K562 (cell line): ENCODE results near the gene CLIC3. TPM values are rescaled to one million over a fixed set of nuclear protein-coding genes. Genes with fewer than 3 reads are reported as not detected.

Experiments
- CREBBP ChIP-seq: IDR thresholded peaks from one replicate; pipeline ENCODE4 v1.6.1; 2012; ENCODE audit warnings: low read depth, mild to moderate bottlenecking, control low read depth, inconsistent platforms, low read length
- ESRRA ChIP-seq: fragments of 450-650 bp; IDR thresholded peaks from 2 replicates; pipeline ENCODE4 v1.6.1; 2014; ENCODE audit warnings: low read depth, mild to moderate bottlenecking, moderate library complexity, borderline replicate concordance
- FOXP4 ChIP-seq: sonication (generic); formaldehyde crosslinking; IDR thresholded peaks from 2 replicates; pipeline ENCODE4 v1.8.0; 2022; ENCODE audit warnings: mild to moderate bottlenecking, missing genetic modification reagents, borderline replicate concordance
- GATA2 ChIP-seq: sonication (generic); formaldehyde crosslinking; IDR thresholded peaks from 2 replicates; pipeline ENCODE4 v1.4.0; 2020; ENCODE audit warnings: mild to moderate bottlenecking, missing genetic modification reagents
- HEY1 ChIP-seq: fragments of 250-450 bp; sonication (Bioruptor Pico); IDR thresholded peaks from 2 replicates; pipeline ENCODE4 v1.5.0; 2020; ENCODE audit warnings: mild to moderate bottlenecking, moderate library complexity, borderline replicate concordance
- SLC30A9 ChIP-seq: fragments of 250-450 bp; sonication (Bioruptor Pico); IDR thresholded peaks from 2 replicates; pipeline ENCODE4 v1.8.0; 2022; ENCODE audit warnings: mild to moderate bottlenecking, moderate library complexity
- TCFL5 ChIP-seq: fragments of 250-450 bp; sonication (Bioruptor Pico); conservative IDR thresholded peaks from 2 replicates; pipeline ENCODE4 v1.6.1; 2021; ENCODE audit warnings: mild to moderate bottlenecking, moderate library complexity, matching md5 sums
- ZBTB7A ChIP-seq: IDR thresholded peaks from 2 replicates; pipeline ENCODE4 v1.6.1; 2011; ENCODE audit warnings: low read depth, mild to moderate bottlenecking, low read length, moderate library complexity, borderline replicate concordance; ENCODE audit not compliant: control insufficient read depth
- ZFP36 ChIP-seq: fragments of 150-350 bp; IDR thresholded peaks from 2 replicates; pipeline ENCODE4 v1.6.1; 2018; ENCODE audit warnings: low read length, low read depth; ENCODE audit not compliant: partially characterized antibody
- ZNF444 ChIP-seq: fragments of 250-450 bp; sonication (Bioruptor Pico); IDR thresholded peaks from 2 replicates; pipeline ENCODE4 v1.4.0; 2020; ENCODE audit warnings: mild to moderate bottlenecking, moderate library complexity
- ZSCAN29 ChIP-seq: fragments of 450-650 bp; IDR thresholded peaks from 2 replicates; pipeline ENCODE4 v1.6.1; 2017
- polyA plus RNA-seq, 8 experiments: library from polyadenylated mRNA; depleted of rRNA in 4 of 8; stranded (reverse) in 5 of 8; unstranded in 3 of 8; fragments of >200 nt; fragmentation: Nextera tagmentation in 2 of 8; fragmentation: Illumina TruSeq in 1 of 8; extraction: Ambion mirVana in 2 of 8; extraction: Trizol in 1 of 8; gene quantifications; 2 replicates each; pipeline versions ENCODE4 v1.2.1 to v1.2.3, GENCODE V29; 2011 to 2014; ENCODE audit warnings: inconsistent platforms in 1 of 8, missing spikeins in 1 of 8
- total RNA-seq, 7 experiments: library from RNA; depleted of rRNA in 6 of 7; stranded (reverse); fragments of >200 nt in 6 of 7; fragmentation: Illumina TruSeq in 2 of 7; extraction: Trizol in 2 of 7; gene quantifications; 2 replicates each; pipeline versions ENCODE4 v1.2.1 to v1.2.3, GENCODE V29; 2011 to 2021; ENCODE audit warnings: low replicate concordance in 1 of 7
- TF ChIP-seq, protein P1 (sequence below): fragments of 450-650 bp; formaldehyde crosslinking; conservative IDR thresholded peaks from 2 replicates; pipeline ENCODE4 v1.4.0; 2022; ENCODE audit warnings: mild to moderate bottlenecking, missing genetic modification characterization
- TF ChIP-seq, protein P2 (sequence below): sonication (generic); formaldehyde crosslinking; IDR thresholded peaks from 2 replicates; pipeline ENCODE4 v1.8.1; 2023; ENCODE audit warnings: missing genetic modification reagents, mild to moderate bottlenecking, borderline replicate concordance

Gene CLIC3
- total and polyA plus RNA-seq, 9 of the 15 experiments (the other 6 are each of a cell fraction or from before 2014, with no cell fraction given): 0.27 to 0.29 TPM; not detected in 7

DNA sequence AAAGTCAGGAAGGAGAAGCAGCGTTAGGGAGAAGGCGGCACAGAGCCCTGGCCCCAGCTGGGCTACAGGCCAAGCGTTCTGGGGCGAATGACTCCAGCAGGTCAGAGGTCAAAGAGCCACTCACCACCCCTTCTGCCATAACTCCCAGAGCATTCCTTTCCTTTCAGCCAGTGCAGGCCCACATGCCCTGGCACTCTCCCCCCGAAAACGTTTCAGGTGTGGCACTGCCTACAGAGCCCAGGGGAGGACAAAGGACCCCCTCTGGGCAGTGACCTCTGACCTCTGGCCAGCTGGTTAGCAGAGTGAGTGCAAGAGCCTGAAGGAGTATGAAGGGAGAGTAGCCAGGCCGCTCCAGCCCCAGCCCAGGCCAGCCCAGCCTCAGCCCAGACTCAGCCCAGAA is 26.8 kb upstream of the CLIC3 start (continued):
- TF ChIP-seq GATA2 (CRISPR knock-in tag) (no peak), HEY1 (CRISPR knock-in tag) (no peak), ZNF444 (no peak), FOXP4 (CRISPR knock-in tag) (no peak), ZBTB7A (no peak), SLC30A9 (CRISPR knock-in tag) (no peak), TCFL5 (no peak), ZFP36 (no peak), CREBBP (no peak), ESRRA (no peak), ZSCAN29 (no peak)
- TF ChIP-seq, protein P1, sequence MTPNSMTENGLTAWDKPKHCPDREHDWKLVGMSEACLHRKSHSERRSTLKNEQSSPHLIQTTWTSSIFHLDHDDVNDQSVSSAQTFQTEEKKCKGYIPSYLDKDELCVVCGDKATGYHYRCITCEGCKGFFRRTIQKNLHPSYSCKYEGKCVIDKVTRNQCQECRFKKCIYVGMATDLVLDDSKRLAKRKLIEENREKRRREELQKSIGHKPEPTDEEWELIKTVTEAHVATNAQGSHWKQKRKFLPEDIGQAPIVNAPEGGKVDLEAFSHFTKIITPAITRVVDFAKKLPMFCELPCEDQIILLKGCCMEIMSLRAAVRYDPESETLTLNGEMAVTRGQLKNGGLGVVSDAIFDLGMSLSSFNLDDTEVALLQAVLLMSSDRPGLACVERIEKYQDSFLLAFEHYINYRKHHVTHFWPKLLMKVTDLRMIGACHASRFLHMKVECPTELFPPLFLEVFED (CRISPR knock-in tag): no peak
- TF ChIP-seq, protein P2, sequence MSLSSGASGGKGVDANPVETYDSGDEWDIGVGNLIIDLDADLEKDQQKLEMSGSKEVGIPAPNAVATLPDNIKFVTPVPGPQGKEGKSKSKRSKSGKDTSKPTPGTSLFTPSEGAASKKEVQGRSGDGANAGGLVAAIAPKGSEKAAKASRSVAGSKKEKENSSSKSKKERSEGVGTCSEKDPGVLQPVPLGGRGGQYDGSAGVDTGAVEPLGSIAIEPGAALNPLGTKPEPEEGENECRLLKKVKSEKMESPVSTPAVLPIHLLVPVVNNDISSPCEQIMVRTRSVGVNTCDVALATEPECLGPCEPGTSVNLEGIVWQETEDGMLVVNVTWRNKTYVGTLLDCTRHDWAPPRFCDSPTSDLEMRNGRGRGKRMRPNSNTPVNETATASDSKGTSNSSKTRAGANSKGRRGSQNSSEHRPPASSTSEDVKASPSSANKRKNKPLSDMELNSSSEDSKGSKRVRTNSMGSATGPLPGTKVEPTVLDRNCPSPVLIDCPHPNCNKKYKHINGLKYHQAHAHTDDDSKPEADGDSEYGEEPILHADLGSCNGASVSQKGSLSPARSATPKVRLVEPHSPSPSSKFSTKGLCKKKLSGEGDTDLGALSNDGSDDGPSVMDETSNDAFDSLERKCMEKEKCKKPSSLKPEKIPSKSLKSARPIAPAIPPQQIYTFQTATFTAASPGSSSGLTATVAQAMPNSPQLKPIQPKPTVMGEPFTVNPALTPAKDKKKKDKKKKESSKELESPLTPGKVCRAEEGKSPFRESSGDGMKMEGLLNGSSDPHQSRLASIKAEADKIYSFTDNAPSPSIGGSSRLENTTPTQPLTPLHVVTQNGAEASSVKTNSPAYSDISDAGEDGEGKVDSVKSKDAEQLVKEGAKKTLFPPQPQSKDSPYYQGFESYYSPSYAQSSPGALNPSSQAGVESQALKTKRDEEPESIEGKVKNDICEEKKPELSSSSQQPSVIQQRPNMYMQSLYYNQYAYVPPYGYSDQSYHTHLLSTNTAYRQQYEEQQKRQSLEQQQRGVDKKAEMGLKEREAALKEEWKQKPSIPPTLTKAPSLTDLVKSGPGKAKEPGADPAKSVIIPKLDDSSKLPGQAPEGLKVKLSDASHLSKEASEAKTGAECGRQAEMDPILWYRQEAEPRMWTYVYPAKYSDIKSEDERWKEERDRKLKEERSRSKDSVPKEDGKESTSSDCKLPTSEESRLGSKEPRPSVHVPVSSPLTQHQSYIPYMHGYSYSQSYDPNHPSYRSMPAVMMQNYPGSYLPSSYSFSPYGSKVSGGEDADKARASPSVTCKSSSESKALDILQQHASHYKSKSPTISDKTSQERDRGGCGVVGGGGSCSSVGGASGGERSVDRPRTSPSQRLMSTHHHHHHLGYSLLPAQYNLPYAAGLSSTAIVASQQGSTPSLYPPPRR (CRISPR knock-in tag): no peak
